HCT116 (cell line): Measurements from ENCODE around the gene HARBI1. TPM values are rescaled to one million over a fixed set of nuclear protein-coding genes. Genes with fewer than 3 reads are reported as not detected.

Experiments
- ATAC-seq: fragments of 200-7000 bp; cut with Tn5 transposase; 2 replicates; pipeline ENCODE4 v1.9.1; 2020; ENCODE audit warnings: mild to moderate bottlenecking, moderate library complexity
- BruUV-seq: library from RNA; stranded (reverse); fragments of 400-500 nt; replicated peaks from 2 replicates; lab custom pipeline; 2021; lab: Mats Ljungman, UMichigan
- CTCF ChIA-PET: fragments of 300-600 bp; sonication (Branson Sonifier 250); formaldehyde crosslinking; loops from one replicate; lab custom pipeline; 2021; ENCODE audit warnings: antibody characterized with exemption; lab: Charles Lee
- POLR2A ChIA-PET: fragments of 300-600, 350-600 bp; sonication (Branson Sonifier 250); formaldehyde crosslinking; loops from one replicate; lab custom pipeline; 2021; ENCODE audit warnings: antibody characterized with exemption; lab: Charles Lee
- RAD21 ChIA-PET, 2 experiments: fragments of 300-600 bp; sonication (Branson Sonifier 250); formaldehyde crosslinking; loops; one replicate each; lab custom pipeline; 2023; ENCODE audit warnings: low total read pairs in 2 of 2; ENCODE audit not compliant: uncharacterized antibody in 2 of 2, unreplicated experiment in 2 of 2, low non-redundant PET in 1 of 2; lab: Charles Lee
- DNase-seq: peaks from one replicate; pipeline ENCODE4 v3.0.0-alpha.2; 2010; ENCODE audit warnings: low read depth, low spot score
- H2AFZ ChIP-seq: fragments of 200-600 bp; shearing (Covaris generic), sonication (generic); 2 replicates; pipeline ENCODE4 v1.6.1; 2017; ENCODE audit warnings: low read depth, mixed run types, mixed read lengths, antibody characterized with exemption, low read length; ENCODE audit not compliant: poor library complexity, severe bottlenecking
- H3K27ac ChIP-seq: 2 replicates; pipeline ENCODE4 v1.5.1; 2012; ENCODE audit warnings: low read depth, low read length
- H3K27me3 ChIP-seq: fragments of 200-600 bp; sonication (generic); 2 replicates; pipeline ENCODE4 v1.6.1; 2016; ENCODE audit warnings: mixed run types, low read length, mixed read lengths; ENCODE audit not compliant: insufficient read depth
- H3K36me3 ChIP-seq, 2 experiments: fragments of 200-500 bp in 1 of 2; fragments of 200-600 bp in 1 of 2; sonication (Bioruptor generic) in 1 of 2; sonication (generic) in 1 of 2; 2 replicates each; pipeline versions ENCODE4 v1.5.1 to v1.6.1; 2014 to 2016; ENCODE audit warnings: low read length in 2 of 2, inconsistent platforms in 1 of 2, mixed read lengths in 1 of 2, mixed run types in 1 of 2; ENCODE audit not compliant: insufficient read depth in 2 of 2, control insufficient read depth in 1 of 2
- H3K4me1 ChIP-seq, 2 experiments: fragments of 200-600 bp in 1 of 2; sonication (generic) in 1 of 2; 2 replicates each; pipeline versions ENCODE4 v1.5.1 to v1.6.1; 2012 to 2017; ENCODE audit warnings: low read length in 2 of 2, inconsistent platforms in 1 of 2, mild to moderate bottlenecking in 1 of 2, mixed read lengths in 1 of 2, mixed run types in 1 of 2, moderate library complexity in 1 of 2; ENCODE audit not compliant: insufficient read depth in 2 of 2, control insufficient read depth in 1 of 2
- H3K4me2 ChIP-seq: fragments of 200-600 bp; sonication (generic); 2 replicates; pipeline ENCODE4 v1.6.1; 2017; ENCODE audit warnings: mixed run types, low read length, mixed read lengths
- H3K4me3 ChIP-seq, 2 experiments: fragments of 200-600 bp in 1 of 2; sonication (generic) in 1 of 2; replicated peaks in 1 of 2; 2 replicates each; pipeline ENCODE4 v1.5.1; 2011 to 2016; ENCODE audit warnings: low read length in 2 of 2, control low read depth in 1 of 2, low read depth in 1 of 2, mild to moderate bottlenecking in 1 of 2, mixed read lengths in 1 of 2, mixed run types in 1 of 2
- H3K79me2 ChIP-seq: fragments of 200-600 bp; sonication (generic); 2 replicates; pipeline ENCODE4 v1.6.1; 2017; ENCODE audit warnings: mild to moderate bottlenecking, mixed run types, low read length, moderate library complexity, mixed read lengths; ENCODE audit not compliant: insufficient read depth
- H3K9ac ChIP-seq: fragments of 200-600 bp; sonication (generic); 2 replicates; pipeline ENCODE4 v1.6.1; 2016; ENCODE audit warnings: low read length, mixed read lengths
- H3K9me2 ChIP-seq: fragments of 200-600 bp; sonication (generic), shearing (Covaris generic); 2 replicates; pipeline ENCODE4 v1.6.1; 2017; ENCODE audit warnings: mixed run types, mild to moderate bottlenecking, moderate library complexity; ENCODE audit not compliant: insufficient read depth
- H3K9me3 ChIP-seq, 2 experiments: fragments of 200-500 bp in 1 of 2; fragments of 200-600 bp in 1 of 2; sonication (Bioruptor generic) in 1 of 2; sonication (generic) in 1 of 2; 2 replicates each; pipeline ENCODE4 v1.6.1; 2014 to 2017; ENCODE audit warnings: low read length in 2 of 2, mixed read lengths in 2 of 2, inconsistent platforms in 1 of 2, low read depth in 1 of 2, mild to moderate bottlenecking in 1 of 2, mixed run types in 1 of 2, moderate library complexity in 1 of 2; ENCODE audit not compliant: control insufficient read depth in 1 of 2, insufficient read depth in 1 of 2
- H4K20me1 ChIP-seq: fragments of 200-600 bp; sonication (generic), shearing (Covaris generic); 2 replicates; pipeline ENCODE4 v1.6.1; 2017; ENCODE audit warnings: mixed run types, mild to moderate bottlenecking, moderate library complexity; ENCODE audit not compliant: insufficient read depth
- CBX3 ChIP-seq: IDR thresholded peaks from 2 replicates; pipeline ENCODE4 v1.6.1; 2012; ENCODE audit warnings: low read depth
- CEBPB ChIP-seq: IDR thresholded peaks from 2 replicates; pipeline ENCODE4 v1.6.1; 2012; ENCODE audit warnings: low read depth
- CTCF ChIP-seq, 3 experiments: fragments of 200-600 bp in 1 of 3; sonication (generic) in 1 of 3; IDR thresholded peaks in 2 of 3; conservative IDR thresholded peaks in 1 of 3; 2 replicates each; pipeline ENCODE4 v1.5.1; 2012 to 2017; ENCODE audit warnings: low read depth in 2 of 3, low read length in 2 of 3, antibody characterized with exemption in 1 of 3, borderline replicate concordance in 1 of 3, control low read depth in 1 of 3, mild to moderate bottlenecking in 1 of 3, mixed read lengths in 1 of 3, mixed run types in 1 of 3, moderate library complexity in 1 of 3; ENCODE audit not compliant: insufficient read depth in 1 of 3
- ELF1 ChIP-seq: IDR thresholded peaks from 2 replicates; pipeline ENCODE4 v1.6.1; 2012; ENCODE audit warnings: low read depth, borderline replicate concordance
- EZH2 ChIP-seq: fragments of 200-600 bp; sonication (generic); IDR thresholded peaks from 2 replicates; pipeline ENCODE4 v1.6.1; 2017; ENCODE audit warnings: antibody characterized with exemption, mixed run types
- EZH2phosphoT487 ChIP-seq: fragments of 200-600 bp; IDR thresholded peaks from 2 replicates; pipeline ENCODE4 v1.6.1; 2018; ENCODE audit warnings: antibody characterized with exemption, borderline replicate concordance
- FOSL1 ChIP-seq: IDR thresholded peaks from 2 replicates; pipeline ENCODE4 v1.6.1; 2012; ENCODE audit warnings: low read depth
- JUND ChIP-seq: IDR thresholded peaks from 2 replicates; pipeline ENCODE4 v1.6.1; 2012
- MAX ChIP-seq: IDR thresholded peaks from 2 replicates; pipeline ENCODE4 v1.6.1; 2012
- POLR2A ChIP-seq: IDR thresholded peaks from 2 replicates; pipeline ENCODE4 v1.7.0; 2011; ENCODE audit warnings: borderline replicate concordance; ENCODE audit not compliant: insufficient read depth, insufficient read length; ENCODE audit errors: extremely low read depth
- POLR2AphosphoS5 ChIP-seq: IDR thresholded peaks from 2 replicates; pipeline ENCODE4 v1.6.1; 2011; ENCODE audit warnings: mild to moderate bottlenecking, low read depth, low read length, moderate library complexity
- RAD21 ChIP-seq: IDR thresholded peaks from 2 replicates; pipeline ENCODE4 v1.6.1; 2012; ENCODE audit warnings: low read depth, mild to moderate bottlenecking
- SIN3A ChIP-seq: IDR thresholded peaks from 2 replicates; pipeline ENCODE4 v1.6.1; 2012; ENCODE audit warnings: low read depth
- SP1 ChIP-seq: IDR thresholded peaks from 2 replicates; pipeline ENCODE4 v1.6.1; 2012; ENCODE audit warnings: low read depth
- SRF ChIP-seq: IDR thresholded peaks from 2 replicates; pipeline ENCODE4 v1.6.1; 2012; ENCODE audit warnings: low read depth
- TCF7L2 ChIP-seq: IDR thresholded peaks from 2 replicates; pipeline ENCODE4 v1.7.0; 2011; ENCODE audit warnings: borderline replicate concordance, inconsistent platforms; ENCODE audit not compliant: insufficient read depth, insufficient read length; ENCODE audit errors: extremely low read depth
- YY1 ChIP-seq: IDR thresholded peaks from 2 replicates; pipeline ENCODE4 v1.6.1; 2011; ENCODE audit warnings: low read length, low read depth, moderate library complexity, mild to moderate bottlenecking; ENCODE audit not compliant: insufficient replicate concordance; ENCODE audit errors: extremely low read depth
- ZBTB33 ChIP-seq: IDR thresholded peaks from 2 replicates; pipeline ENCODE4 v1.6.1; 2011; ENCODE audit warnings: mild to moderate bottlenecking, low read length, moderate library complexity; ENCODE audit not compliant: insufficient replicate concordance; ENCODE audit errors: extremely low read depth
- ZFX ChIP-seq: fragments of 450-650 bp; IDR thresholded peaks from 2 replicates; pipeline ENCODE4 v1.6.1; 2017
- ZNF274 ChIP-seq: fragments of 200-500 bp; sonication (Bioruptor generic); IDR thresholded peaks from 2 replicates; pipeline ENCODE4 v1.6.1; 2014; ENCODE audit warnings: mild to moderate bottlenecking, low read depth, low read length, inconsistent platforms
- intact Hi-C: fragments of 100-400 bp; cut with micrococcal nuclease; formaldehyde crosslinking; loops from 2 replicates; pipeline ENCODE4 v1.10.0; 2022
- total RNA-seq: library from RNA; stranded (reverse); gene quantifications from one replicate; pipeline ENCODE4 v1.2.1, GENCODE V29; 2021; ENCODE audit not compliant: unreplicated experiment

Gene HARBI1
- total RNA-seq, 1 experiment from 2014 or later: 1.9 TPM

- H3K27me3 ChIP-seq: no peaks in the 10 kb centered on the region
- no TSS peak for BruUV-seq
- no peak for TF ChIP-seq SIN3A
- TF ChIP-seq ZNF274: no peak
- no peak for TF ChIP-seq ZFX
- no peak for TF ChIP-seq EZH2phosphoT487
- no peak for TF ChIP-seq ELF1
- TF ChIP-seq POLR2A: no peak
- no peak for TF ChIP-seq YY1
- no peak for TF ChIP-seq TCF7L2
- TF ChIP-seq SRF: no peak
- TF ChIP-seq CTCF (IDR thresholded peaks at IDR 0.05 in 2 of 3, conservative IDR thresholded peaks at IDR 0.05 in 1 of 3; ENCODE audit: borderline replicate concordance in 1 of 3, insufficient read depth in 1 of 3, low read depth in 2 of 3, low read length in 2 of 3): no peak
- no peak for TF ChIP-seq FOSL1
- TF ChIP-seq CEBPB: no peak
- no peak for TF ChIP-seq ZBTB33
- no peak for TF ChIP-seq POLR2AphosphoS5
- TF ChIP-seq MAX: no peak
- TF ChIP-seq SP1: no peak
- TF ChIP-seq CBX3: no peak
- no peak for TF ChIP-seq JUND
- TF ChIP-seq RAD21: no peak
- no peak for TF ChIP-seq EZH2
- no peak overlapping the region for H3K4me2 ChIP-seq
- H3K4me1 ChIP-seq: peaks cover 7 to 13% of the 10 kb centered on the region in 2 experiments
- H3K27ac ChIP-seq: no peak overlapping the region
- no peaks in the 10 kb centered on the region for H4K20me1 ChIP-seq
- ATAC-seq (no peak), DNase-seq (no peak)
- no peak overlapping the region for H3K4me3 ChIP-seq
- H3K9me3 ChIP-seq: no peaks in the 10 kb centered on the region
- no peaks in the 10 kb centered on the region for H3K79me2 ChIP-seq
- ChIA-PET RAD21 (interaction anchor here in 1 of 2 experiments (0.7 kb wide), 1 partner anchor 253 kb away, joined by 4 read pairs; no protein-coding TSS in a partner anchor), POLR2A (no interaction called here), CTCF (interaction anchor here (1.0 kb wide), 1 partner anchor 82 kb away, joined by 3 read pairs; no protein-coding TSS in a partner anchor)
- H3K9ac ChIP-seq: no peak overlapping the region
- no peak overlapping the region for H2AFZ ChIP-seq
- intact Hi-C loops: loop anchor here (10.0 kb wide), 1 partner anchor 227 kb away; the partner anchor contains the start of gene MDK
- H3K9me2 ChIP-seq: no peaks in the 10 kb centered on the region
- H3K36me3 ChIP-seq: no peaks in the 10 kb centered on the region
These were observed 5.3 kb downstream of the HARBI1 start for GRCh38 chr11:46611526-46612304.
